Dedifferentiated amniotic fluid mesenchymal stem cell (primary cell): Measurements from ENCODE around the gene SSU72.
A peak's percentile ranks its signal among the peaks of the same experiment; 100 is the strongest.
"Not testable (repeated sequence)": the region's sequence is repeated elsewhere in the genome, so short reads cannot be mapped to it uniquely, and the experiment has no call there.

Experiments used
- DNase-seq: peaks from one replicate; pipeline ENCODE4 v3.0.0-alpha.2; 2016; ENCODE audit errors: extremely low spot score

The SSU72 gene

GRCh38 chr1:1595341-1595740, 20.7 kb upstream of the SSU72 start:
- not testable (repeated sequence) for DNase-seq

- DNase-seq: no peak
Observed at GRCh38 chr1:1594602-1595260, 20.1 kb upstream of the SSU72 start.

- DNase-seq: no peak
Observed at GRCh38 chr1:1593834-1594601, 19.4 kb upstream of the SSU72 start.

GRCh38 chr1:1591452-1591851, 16.8 kb upstream of the SSU72 start:
- DNase-seq: no peak

DNA sequence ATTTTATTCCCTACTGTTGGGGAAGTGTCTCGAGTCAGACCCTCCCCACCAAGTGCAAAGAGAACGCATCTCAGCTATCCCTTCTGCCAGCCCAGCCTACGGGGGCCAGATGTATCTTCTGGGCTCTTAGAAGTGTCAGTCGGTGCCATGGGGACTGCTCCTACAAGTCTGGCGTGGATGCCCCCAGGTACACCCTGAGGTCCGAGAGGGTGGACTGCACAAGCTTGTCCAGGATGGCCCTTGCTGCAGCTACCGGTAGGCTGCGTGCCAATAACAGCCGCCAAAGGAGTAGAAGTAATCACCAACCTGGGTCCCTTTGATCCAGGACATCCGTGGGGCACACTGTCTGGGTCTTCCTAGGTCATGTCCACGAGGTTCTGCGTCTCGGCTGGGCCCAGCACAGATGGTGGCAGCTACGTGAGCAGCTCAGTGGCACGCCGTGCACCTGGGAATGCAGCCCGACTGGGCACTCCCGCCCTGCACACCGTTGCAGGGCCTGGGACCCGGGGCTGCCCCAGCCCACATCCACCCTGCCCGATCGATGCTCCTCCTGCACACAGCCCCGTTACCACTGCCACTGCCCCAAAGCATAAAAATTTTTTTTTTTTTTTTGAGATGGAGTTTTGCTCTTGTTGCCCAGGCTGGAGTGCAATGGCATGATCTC, 8.8 kb upstream of the SSU72 start:
- no peak for DNase-seq

- no peak for DNase-seq
Observed at GRCh38 chr1:1582585-1583346, 8.1 kb upstream of the SSU72 start.

GRCh38 chr1:1578371-1578940, 3.8 kb upstream of the SSU72 start:
- no peak for DNase-seq

DNA sequence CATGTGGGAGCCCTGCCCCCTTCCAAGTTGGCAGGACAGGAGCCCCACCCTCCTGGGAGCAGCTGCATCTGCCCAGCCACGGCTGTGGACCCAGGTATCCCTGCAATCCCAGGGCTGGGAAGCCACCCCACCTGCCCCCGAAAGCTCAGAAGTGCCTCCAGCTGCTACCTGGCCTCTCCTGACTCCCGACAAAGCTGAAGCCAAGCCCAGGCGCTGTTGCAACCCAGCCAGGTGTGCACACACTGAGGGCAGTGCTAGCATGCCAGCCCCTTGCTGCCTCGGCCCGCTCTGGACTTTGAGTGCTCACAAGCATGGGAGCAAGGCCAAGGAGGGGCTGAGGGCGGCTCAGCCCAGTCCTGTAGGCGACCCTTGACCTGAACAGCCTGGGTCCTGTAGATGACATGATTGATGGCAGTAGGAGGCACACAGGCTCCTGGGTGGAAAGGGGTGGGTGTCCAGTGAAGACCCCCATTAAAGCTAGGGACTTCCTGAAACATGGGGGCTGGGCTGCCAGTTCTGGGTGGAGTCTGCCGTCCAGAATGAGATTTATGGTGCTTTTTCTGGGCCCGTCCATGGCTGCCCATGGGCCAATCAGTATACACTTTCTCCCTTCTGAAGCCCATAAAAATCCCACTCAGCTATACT, 2.8 kb upstream of the SSU72 start:
- DNase-seq: no peak

DNA sequence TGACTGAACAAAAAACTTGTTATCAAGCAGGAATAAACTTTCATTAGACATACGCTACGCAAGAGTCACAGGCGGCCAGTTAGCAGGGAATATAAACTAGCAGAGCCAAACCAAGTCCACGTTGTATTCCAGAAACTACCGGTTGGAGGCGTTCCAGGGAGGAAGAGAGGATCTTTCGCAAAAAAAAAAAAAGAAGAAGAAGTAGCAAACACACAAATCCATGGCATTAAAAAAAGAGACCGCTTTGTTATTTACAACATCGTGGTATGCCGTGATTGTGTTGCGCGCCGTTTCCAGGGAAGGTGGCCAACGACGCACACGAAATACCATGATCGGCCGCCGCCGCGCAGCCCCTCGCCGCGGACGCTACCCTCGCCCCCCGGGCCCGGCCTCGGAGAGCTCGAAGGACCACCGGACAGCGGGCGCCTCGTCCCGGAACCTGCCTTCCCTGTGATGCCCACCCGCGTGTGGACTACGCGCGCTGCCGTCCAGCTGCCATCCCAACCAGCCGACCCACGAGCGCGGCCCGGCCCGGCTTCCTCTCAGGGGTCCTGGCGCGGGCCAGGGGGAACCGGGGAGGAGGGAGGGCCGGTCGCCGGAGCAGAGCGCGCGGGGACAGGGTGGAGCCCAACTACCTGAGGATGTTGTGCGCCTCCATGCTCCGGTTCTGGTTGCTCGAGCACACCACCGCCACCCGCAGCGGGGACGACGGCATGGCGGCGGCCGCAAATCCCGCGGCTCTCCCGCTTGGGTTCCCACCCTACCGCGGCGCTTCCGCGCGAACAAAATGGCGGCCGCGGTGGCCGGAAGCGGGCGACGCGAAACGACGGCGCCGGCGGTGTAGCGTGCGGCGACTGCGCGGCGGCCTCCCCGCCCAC, 581 bp downstream of the SSU72 start:
- DNase-seq: peak; percentile 40

DNA sequence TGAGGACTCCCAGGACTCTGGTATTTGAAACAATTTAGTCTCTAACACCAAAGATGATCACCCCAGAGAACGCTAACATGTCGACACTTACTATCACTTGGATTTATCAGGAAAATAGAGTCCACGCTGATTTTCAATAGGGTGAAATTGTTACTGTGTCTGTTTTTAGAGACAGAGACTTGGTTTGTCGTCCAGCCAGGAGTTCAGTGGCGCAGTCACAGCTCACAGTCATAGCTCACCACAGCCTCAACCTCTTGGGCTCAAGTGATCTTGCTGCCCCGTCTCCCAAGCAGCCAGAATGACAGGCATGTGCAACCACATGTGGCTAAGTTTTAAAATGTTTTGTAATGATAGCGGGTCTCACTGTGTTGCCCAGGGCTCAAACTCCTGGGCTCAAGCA, 5.3 kb downstream of the SSU72 start:
- no peak for DNase-seq

- DNase-seq: no peak
Observed at GRCh38 chr1:1567891-1568291, 6.8 kb downstream of the SSU72 start.

- DNase-seq: no peak
Observed at GRCh38 chr1:1567152-1567875, 7.3 kb downstream of the SSU72 start.

GRCh38 chr1:1565340-1565739, 9.3 kb downstream of the SSU72 start:
- DNase-seq: no peak

GRCh38 chr1:1564268-1564667, 10.4 kb downstream of the SSU72 start:
- DNase-seq: no peak

DNA sequence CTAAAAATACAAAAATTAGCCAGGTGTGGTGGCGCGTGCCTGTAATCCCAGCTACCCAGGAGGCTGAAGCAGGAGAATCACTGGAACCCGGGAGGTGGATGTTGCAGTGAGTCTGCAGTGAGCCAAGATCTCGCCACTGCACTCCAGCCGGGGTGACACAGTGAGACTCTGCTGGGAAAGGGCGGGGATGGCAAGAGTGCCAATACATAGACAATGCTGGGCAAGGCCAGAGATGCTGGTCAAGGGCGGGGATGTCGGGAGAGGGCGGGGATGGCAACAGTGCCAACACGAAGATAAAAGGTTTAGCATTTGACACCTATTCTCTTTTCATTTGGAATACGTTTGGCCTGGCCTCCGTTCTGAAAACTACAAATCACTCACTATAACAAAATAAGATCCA, 11.0 kb downstream of the SSU72 start:
- DNase-seq: no peak

GRCh38 chr1:1562556-1563195, 12.0 kb downstream of the SSU72 start:
- DNase-seq: no peak

- DNase-seq: no peak
Observed at GRCh38 chr1:1561801-1562470, 12.7 kb downstream of the SSU72 start.

DNA sequence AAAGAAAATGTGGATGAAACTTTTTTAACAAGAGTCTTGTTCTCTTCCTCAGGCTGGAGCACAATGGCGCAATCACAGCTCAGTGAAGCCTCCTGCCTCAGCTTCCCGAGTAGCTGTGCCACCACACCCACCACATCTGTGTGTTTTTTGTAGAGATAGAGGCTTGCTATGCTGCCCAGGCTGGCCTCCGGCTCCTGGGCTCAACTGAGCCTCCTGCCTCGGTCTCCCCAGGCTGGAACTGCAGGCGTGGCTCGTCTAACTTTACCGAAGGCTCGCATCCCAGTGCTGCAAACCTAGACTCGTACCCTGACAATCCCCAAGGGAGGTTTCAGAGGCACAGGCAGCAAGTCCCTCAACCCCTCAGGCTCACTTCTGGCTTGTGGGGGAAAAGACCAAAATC, 14.5 kb downstream of the SSU72 start:
- DNase-seq: no peak

- DNase-seq: no peak
Observed at GRCh38 chr1:1559066-1559465, 15.6 kb downstream of the SSU72 start.
